GM21619 (cell line): ENCODE data around the gene PANK4.

Experiments
- ATAC-seq: cut with Tn5 transposase; IDR thresholded peaks from one replicate; pipeline ENCODE4 v1.9.1; 2021; ENCODE audit not compliant: unreplicated experiment

The PANK4 gene

GRCh38 chr1:2501041-2501819 lies 25.2 kb downstream of the PANK4 start:
- no peak for ATAC-seq

- no peak for ATAC-seq
Measured at GRCh38 chr1:2499986-2500596, 26.3 kb downstream of the PANK4 start.

- ATAC-seq, result no peak
Measured at GRCh38 chr1:2499260-2499659, 27.1 kb downstream of the PANK4 start.

GRCh38 chr1:2498648-2499047 lies 27.7 kb downstream of the PANK4 start:
- ATAC-seq, result no peak

- ATAC-seq, result no peak
Measured at GRCh38 chr1:2497891-2498290, 28.5 kb downstream of the PANK4 start.

GRCh38 chr1:2496746-2497145 lies 29.6 kb downstream of the PANK4 start:
- ATAC-seq, result no peak

GRCh38 chr1:2496087-2496622 lies 30.2 kb downstream of the PANK4 start:
- no peak for ATAC-seq

GRCh38 chr1:2495546-2495945 lies 30.9 kb downstream of the PANK4 start:
- no peak for ATAC-seq

- no peak for ATAC-seq
Measured at GRCh38 chr1:2495026-2495425, 31.4 kb downstream of the PANK4 start.

GRCh38 chr1:2494323-2494693 lies 32.1 kb downstream of the PANK4 start:
- no peak for ATAC-seq

- ATAC-seq, result no peak
Measured at GRCh38 chr1:2493691-2494322, 32.6 kb downstream of the PANK4 start.

GRCh38 chr1:2493218-2493617 lies 33.2 kb downstream of the PANK4 start:
- ATAC-seq, result no peak

- ATAC-seq, result no peak
Measured at GRCh38 chr1:2492091-2492490, 34.3 kb downstream of the PANK4 start.

GRCh38 chr1:2489615-2490014 lies 36.8 kb downstream of the PANK4 start:
- no peak for ATAC-seq

GRCh38 chr1:2488688-2489087 lies 37.7 kb downstream of the PANK4 start:
- no peak for ATAC-seq

- ATAC-seq, result no peak
Measured at GRCh38 chr1:2486558-2486957, 39.8 kb downstream of the PANK4 start.

- ATAC-seq, result no peak
Measured at GRCh38 chr1:2486041-2486440, 40.4 kb downstream of the PANK4 start.

GRCh38 chr1:2483970-2484369 lies 42.4 kb downstream of the PANK4 start:
- ATAC-seq, result no peak

GRCh38 chr1:2483026-2483425 lies 43.4 kb downstream of the PANK4 start:
- no peak for ATAC-seq

- no peak for ATAC-seq
Measured at GRCh38 chr1:2482588-2482987, 43.8 kb downstream of the PANK4 start.

GRCh38 chr1:2481885-2482284 lies 44.5 kb downstream of the PANK4 start:
- no peak for ATAC-seq

- ATAC-seq, result no peak
Measured at GRCh38 chr1:2480986-2481364, 45.4 kb downstream of the PANK4 start.
